NK-92 (cell line): ENCODE results near the gene OLFML2B.
"Not testable (repeated sequence)": the region's sequence is repeated elsewhere in the genome, so short reads cannot be mapped to it uniquely, and the experiment has no call there.

Source experiments
- DNase-seq: peaks from one replicate; lab custom pipeline; 2025; ENCODE audit not compliant: unreplicated experiment; lab: John Stamatoyannopoulos, UW

OLFML2B gene

GRCh38 chr1:162036163-162036562 lies 12.5 kb upstream of the OLFML2B start:
- DNase-seq = no peak

GRCh38 chr1:162035241-162035640 lies 11.6 kb upstream of the OLFML2B start:
- no peak for DNase-seq

GRCh38 chr1:162033428-162033827 lies 9.8 kb upstream of the OLFML2B start:
- DNase-seq = no peak

DNA sequence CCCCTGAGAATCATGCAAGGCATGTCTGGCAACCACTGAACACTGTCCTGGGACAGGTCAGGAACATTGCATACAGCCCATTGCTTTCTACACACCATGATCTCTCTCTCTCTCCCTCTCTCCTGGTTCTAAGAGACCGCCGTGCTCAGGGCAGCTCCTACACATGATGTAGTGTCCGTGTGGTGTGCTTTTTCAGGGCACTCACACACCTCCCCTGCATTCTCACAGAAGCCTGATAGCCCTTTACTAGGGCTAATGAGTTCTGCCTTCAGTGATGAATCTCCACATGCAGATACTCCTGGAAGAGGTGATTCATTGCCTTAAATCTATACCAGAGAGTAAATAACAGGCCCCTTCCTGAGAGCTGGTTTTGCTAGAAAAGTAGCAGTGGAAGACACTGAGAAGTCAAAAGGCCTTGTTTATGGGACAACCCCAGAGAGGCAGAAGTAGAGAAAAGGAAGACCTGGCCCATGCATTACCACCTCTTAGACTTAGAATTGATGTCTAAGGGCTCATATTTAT lies 7.2 kb upstream of the OLFML2B start:
- no peak for DNase-seq

DNA sequence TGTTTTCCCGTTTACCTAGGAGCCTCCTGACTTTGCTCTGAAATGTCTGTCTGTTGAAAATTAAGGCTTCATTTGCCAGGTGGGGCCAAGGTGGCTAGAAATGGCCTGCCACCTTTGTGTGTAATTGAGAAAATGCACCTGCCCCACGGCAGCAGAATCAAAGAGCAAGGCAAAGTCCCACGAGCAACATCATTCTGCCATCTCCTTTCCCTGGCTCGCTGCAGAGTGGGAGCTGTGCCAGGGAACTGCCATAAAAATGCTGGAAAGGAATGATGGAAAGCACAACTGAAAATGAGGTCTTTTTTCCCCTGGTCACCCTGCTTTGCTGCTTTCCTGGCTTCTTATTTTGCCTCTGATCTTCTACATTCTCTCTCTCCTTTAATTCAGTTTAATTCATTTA lies 5.5 kb upstream of the OLFML2B start:
- DNase-seq = no peak

- DNase-seq = no peak
These were observed 5.1 kb upstream of the OLFML2B start for GRCh38 chr1:162028726-162029125.

DNA sequence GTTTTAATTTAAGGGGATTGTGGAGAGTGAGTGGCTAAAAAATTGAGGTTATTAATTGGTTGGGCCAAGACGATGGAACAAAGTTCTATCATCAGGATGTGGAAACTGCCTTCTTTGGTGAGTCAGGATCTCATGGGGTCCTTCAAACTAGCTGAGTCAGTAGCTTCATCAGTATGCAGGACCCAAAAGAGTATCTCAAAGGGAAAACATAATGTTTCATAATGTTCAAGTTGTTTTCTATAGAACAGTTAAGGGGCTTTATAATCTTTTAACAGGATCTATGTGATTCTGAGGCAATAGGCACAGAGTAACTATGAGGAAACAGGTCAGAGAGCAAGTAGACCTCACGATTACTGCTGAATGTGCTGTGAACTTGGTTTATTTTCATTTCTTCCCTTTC lies 3.2 kb upstream of the OLFML2B start:
- DNase-seq = no peak

GRCh38 chr1:162025541-162025940 lies 1.9 kb upstream of the OLFML2B start:
- DNase-seq = no peak

- DNase-seq = no peak
These were observed 505 bp downstream of the OLFML2B start for GRCh38 chr1:162023181-162023546.

DNA sequence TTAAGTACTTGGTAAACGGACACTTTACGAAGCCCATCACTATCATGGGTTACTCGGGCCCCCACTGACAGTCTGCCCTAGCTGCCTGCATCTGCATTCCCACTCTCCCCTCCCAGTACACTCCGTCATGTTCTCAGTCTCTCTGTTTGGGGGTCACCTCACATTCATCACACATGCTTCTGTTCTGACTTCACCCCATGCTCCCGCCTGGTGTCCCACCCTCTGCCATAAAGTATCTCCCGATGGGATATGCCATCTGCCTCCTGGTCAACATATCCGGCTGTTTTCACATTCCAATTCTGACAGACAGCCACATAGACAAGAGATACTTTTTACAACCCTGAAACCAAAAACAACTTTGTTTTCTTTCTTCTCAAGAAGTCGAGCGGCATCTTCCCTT lies 1.0 kb downstream of the OLFML2B start:
- DNase-seq = no peak

DNA sequence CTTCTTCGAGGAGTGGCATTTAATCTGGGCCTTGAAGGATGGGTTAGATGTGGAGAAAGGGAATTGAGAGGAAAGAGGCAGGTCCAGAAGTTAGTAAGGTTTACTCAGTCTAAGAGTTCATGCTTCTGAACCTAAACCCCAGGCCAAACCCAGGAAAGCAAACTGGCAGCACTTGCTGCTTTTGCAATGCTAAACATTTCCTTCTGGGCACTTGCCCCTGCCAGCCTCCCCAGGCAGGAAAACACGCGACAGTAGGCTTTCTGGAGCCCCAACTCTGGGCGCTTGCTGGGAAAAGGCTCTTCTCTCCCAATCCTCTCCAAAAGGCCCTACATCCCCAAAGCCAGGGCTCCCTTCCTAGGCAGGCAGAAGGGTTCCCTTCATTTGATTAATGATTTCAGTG lies 2.5 kb downstream of the OLFML2B start:
- DNase-seq = no peak

DNA sequence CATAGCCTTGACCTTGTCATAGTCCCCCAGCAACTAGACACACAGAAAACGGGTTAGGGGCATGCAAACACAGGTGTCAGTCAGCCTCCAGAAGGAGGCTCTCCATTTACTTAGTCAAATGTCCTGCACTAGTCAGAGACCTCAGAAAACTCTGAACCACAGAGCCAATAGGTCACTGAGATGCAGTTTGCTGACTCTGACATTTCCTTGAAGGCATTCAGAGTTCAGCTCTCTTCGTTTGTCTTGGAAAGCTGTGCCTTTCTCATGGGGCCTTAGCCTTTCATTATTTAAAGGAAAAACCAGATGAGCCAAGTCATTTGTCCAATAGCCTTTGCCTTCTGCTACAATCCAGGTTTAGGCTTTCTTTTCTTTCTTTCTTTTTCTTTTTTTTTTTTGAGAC lies 3.5 kb downstream of the OLFML2B start:
- DNase-seq = no peak

DNA sequence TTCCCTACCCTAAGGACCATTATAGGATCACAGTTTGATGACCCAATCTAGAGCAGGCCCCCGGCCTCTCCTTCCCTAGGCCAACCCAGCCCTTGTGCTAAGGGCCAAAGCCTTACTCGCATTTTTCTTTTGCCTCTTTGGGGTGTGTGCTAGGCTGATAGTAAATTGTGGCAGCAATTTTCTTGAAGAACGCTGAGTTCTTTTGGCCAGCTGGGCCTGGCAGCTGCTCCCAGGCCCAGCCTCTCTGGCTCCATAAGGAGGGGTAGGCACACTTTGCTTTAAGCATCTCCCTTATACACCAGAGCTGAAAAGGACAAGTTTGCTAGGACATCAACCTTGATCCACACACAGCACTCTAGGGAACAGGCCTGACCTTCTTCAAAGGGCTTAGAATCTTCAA lies 4.2 kb downstream of the OLFML2B start:
- DNase-seq = no peak

DNA sequence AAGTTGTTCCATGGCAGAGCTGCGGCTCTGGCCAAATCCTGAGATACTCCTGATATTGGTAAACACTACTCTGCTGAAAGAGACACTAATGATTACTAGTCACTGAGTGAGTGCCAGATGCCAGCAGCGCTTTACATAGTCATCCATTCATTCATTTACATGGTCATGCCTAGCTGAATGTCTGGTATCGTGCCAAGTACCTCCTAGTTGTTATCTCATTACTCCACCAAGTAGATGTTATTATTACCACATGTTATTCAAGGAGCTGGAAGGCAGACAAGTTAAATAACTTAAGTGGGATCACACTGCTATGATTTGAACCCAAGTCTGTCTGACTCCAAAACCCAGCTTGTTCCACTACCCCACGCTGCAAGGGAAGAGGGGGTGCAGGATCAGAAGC lies 4.7 kb downstream of the OLFML2B start:
- DNase-seq = no peak

GRCh38 chr1:162018418-162018817 lies 5.3 kb downstream of the OLFML2B start:
- DNase-seq = no peak

GRCh38 chr1:162017791-162018190 lies 5.9 kb downstream of the OLFML2B start:
- DNase-seq = not testable (repeated sequence)

DNA sequence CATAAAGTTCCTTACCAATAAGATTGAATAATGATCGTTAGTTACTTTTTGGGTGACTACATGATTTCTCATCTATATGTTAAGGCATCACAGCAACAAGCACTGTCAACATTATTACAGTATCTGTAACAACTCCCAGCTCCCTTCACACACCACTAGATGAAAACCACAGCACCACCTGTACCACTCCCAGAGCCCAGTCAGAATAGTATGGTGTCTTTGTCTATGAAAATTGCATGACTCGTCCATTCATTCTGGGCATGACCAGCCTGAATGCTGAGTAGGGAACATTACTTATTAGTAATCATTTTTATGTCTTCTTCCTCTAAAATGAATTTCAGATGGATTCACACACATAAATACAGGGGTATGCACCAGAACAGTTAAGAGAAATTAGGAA lies 7.0 kb downstream of the OLFML2B start:
- DNase-seq = no peak

DNA sequence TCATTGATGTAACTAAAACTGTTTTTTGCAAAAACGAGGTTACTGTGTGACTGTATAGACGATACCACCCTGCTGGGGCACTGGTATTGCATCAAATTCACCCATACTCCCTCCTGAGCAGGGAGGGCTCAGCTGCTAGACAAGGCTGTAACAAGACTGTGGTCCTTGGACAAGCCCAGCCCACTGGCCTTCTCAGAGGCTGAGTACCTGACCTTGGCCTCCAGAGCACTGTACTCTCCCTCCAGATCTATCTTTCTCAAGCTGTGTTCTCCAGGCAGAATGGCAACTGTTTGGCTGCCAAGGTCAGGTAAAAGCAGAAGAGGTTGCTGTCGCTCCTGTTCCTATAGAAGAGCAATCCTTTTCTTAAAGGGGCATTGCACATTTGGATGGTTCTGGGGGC lies 8.5 kb downstream of the OLFML2B start:
- DNase-seq = no peak

DNA sequence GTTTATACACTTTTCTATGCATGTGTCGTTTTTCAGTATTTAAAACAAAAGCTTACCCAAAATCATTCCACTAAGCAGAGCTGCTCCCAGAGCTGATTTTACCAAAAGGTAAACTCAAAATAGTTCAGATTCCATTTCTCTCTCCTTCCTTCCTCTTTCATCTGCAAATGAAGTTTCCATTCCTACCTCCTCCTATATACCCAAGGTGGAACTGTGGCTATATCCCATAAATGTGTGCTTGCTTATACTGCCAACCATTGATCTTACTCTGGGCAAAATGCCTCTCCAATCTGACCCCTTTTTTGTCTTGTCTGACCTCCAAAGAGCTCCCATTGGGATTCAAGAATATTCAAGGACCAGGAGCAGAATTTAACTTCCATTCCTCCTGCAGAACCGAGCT lies 9.5 kb downstream of the OLFML2B start:
- DNase-seq = no peak

DNA sequence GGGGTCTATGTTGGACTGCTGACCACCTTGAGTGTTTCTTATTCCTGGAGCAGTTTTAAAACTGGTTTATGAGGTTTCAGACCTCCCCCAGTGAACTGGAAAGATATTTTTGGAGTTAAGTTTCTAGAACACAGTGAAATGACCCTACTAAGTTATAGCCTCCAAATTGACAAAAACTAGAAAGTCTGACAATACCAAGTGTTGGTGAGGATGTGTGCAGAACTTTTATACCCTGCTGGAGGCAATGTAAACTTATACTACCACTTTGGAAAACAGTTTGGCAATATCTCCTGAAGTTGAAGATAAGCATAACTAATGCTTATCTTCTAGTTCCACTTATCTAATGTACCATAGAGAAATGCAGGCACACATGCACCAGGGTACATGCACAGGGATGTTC lies 10.4 kb downstream of the OLFML2B start:
- DNase-seq = no peak

GRCh38 chr1:162011337-162012012 lies 12.2 kb downstream of the OLFML2B start:
- DNase-seq = no peak

DNA sequence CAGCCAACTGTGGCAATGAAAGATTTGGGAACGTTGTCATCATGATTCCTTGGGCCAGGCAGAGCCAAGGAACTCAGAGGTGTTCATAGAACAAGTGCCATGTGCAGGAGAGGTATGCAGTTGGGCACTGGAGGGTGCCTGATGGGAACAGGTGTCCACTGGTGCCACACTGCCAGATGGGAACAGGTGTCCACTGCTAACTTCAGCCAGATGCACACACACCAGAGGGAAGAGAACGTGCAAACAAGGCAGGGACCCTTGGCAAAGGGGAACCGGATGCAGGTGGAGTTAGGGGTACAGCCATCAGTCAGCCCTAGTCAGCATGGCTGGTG lies 13.5 kb downstream of the OLFML2B start:
- DNase-seq = no peak

DNA sequence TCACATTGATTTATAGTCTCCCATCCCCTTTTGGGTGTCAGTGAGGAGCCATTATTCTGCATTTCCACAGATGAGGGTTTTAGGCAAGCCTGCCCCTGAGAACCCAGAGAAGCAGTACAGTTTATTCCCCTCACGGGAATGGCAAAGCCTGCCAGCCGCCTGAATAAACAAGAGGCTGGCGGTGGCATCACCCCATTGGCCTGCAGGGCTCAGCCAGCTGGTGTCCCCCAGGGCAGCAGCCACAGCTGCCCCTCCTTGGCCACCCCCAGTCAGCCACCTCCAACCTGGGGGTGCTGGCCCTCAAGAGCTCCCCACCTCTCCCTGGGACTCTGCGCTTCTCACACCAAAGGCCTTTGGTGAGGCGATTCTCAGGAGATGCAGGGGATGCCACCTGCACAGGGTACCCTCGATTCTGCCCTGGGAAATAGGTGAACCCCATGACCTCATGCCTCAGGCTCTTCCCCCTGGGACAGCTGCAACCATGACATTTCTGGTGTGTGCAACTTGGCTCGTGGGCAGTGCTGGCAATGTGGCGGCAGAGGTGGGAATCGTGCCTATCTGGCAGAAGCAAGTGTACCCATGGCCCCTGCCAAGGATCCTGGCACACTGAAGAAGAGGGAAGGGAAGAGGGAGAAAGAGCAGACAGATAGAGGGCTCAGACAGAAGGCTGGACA lies 14.0 kb downstream of the OLFML2B start:
- DNase-seq = no peak
